Activated gamma-delta T cell (primary cell): ENCODE measurements around the gene ACTMAP.
"Not testable (repeated sequence)": the region's sequence is repeated elsewhere in the genome, so short reads cannot be mapped to it uniquely, and the experiment has no call there.

ENCODE experiments used
- DNase-seq: peaks from one replicate; lab custom pipeline; 2025; lab: John Stamatoyannopoulos, UW
- total RNA-seq, 2 donors: gene quantifications; one replicate each; lab custom pipeline; 2026; lab: John Stamatoyannopoulos, UW

Gene ACTMAP, protein sequence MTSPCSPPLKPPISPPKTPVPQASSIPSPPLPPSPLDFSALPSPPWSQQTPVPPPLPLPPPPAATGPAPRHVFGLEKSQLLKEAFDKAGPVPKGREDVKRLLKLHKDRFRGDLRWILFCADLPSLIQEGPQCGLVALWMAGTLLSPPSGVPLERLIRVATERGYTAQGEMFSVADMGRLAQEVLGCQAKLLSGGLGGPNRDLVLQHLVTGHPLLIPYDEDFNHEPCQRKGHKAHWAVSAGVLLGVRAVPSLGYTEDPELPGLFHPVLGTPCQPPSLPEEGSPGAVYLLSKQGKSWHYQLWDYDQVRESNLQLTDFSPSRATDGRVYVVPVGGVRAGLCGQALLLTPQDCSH
- total RNA-seq, result 0.96 to 1.5 reads per million in 2 donors

DNA sequence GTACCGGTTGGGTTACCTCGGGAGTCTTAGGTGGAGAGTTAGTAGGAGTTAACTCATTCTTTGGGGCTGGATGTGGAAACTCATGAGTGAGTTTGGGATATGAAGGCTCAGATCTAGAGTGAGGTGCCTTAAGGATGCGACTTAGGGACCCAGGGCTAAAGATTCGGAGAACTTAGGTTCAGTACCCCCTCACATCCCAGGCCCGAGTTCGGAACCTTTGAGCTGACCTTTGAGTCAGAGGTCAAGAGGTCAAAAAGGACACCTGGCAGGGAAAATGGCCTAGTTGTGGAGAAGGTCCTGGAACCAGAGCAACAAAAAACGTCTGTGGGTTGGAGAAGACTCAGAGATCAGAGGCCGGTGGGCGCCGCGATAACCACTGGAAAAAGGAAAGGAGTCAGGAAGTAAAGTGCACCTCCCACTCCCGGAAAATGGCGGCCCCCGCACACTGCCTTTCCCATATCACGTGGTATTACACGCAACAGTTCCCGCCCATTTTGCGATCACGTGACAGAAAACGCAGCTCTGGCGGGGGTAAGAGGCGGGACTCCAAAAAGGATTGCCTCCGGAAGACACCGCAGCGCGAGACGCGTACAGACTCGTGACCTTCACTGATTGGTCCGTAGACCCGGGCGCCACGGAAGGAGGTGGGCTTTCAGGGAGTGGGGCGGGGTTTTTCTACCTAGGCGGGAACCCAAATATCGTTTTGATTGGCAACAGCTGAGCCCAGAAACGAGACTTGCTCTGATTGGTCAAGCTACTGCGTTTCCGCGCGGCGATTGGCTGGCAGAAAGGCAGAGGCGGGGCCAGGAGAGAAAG is at the start of gene ACTMAP:
ACTMAP (minus strand) TSS at position 420 of the 816 bp plus-strand sequence. CDS start 674 bp downstream, outside the sequence.
- DNase-seq, result peak; percentile 82

DNA sequence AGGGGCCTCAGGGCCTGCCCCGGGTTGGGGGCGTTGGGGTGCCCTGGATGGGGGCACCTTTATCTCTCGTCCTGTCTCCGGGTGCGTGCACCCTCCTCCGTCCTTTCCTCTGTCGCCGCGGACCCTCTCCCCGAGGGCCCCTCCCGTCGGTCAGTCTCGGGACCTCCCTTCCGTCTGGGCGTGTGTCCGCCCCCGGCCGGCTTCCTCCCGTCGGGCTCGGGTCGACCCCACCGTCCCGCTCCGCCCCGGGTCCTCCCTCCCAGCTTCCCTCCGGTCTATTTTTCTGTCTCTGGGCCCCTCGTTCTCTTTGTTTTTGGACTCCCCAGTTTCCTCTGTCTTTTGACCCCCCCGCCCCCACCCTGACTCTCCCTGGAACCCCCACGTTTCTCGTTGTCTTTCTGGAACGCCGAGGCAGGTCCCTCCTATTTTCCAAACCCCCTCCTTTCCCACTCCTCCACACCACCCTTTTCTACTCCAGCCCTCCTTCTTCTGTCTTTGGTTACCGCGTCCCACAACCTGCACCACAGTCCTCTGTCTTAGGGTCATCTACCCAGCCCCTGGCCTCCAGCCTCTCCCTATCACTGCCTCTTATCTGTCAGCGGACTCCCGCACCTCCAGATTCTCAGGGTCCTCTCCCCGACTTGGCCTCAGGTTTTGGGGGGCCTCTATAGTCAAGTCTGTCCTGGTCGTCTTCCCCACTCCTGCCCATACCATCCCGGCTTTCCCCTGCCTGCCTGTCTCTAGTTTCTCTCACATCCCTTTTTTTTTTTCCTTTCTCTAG is 49.5 kb upstream of the ACTMAP start:
- peak; percentile 33 for DNase-seq

DNA sequence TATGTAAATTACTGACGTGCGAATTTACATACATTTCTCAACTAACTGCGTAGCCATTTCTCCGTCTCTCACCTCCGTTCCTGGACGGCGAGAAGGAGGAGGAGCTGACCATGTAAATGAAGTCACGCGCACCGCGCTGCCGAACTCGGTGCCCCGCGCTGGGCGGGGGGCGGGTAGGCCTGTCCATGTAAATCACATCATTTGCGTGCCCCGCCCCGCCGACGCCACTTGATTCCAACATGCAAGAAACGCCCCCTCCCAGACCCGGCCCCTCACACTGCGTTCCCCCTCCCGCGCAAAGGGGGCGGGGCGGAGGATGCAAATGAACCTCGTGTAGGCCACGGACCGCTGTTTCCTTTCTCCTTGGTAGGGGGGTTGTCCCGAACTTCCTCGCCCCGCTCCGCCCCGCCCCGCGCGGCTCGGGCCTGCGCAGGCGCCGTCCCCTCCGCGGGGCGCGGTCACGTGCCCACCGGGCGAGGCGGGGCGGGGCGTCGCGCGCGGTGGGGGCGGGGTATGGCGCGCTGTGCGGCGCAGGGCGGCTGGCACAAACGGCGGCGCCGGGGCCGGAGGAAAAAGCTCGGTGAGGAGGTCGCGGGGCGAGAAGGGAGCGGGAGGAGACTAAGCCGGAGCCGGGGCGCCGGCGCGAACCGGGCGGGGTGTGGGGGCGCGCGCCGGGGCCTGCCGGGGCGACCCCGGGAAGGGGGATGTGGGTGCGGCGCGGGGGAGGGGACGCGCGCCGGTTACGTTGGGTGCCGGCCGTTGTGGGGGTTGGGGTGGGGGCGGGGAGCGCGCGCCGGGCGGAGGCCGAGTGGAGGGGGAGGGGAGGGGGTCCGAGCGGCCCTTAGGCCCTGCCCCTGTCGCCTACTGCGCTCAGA is 48.6 kb upstream of the ACTMAP start, which contains the start of gene EGLN2:
EGLN2 (plus strand) TSS at position 509 of the 875 bp plus-strand sequence. CDS start 1,382 bp downstream, outside the sequence.
- peak; percentile 100 for DNase-seq

DNA sequence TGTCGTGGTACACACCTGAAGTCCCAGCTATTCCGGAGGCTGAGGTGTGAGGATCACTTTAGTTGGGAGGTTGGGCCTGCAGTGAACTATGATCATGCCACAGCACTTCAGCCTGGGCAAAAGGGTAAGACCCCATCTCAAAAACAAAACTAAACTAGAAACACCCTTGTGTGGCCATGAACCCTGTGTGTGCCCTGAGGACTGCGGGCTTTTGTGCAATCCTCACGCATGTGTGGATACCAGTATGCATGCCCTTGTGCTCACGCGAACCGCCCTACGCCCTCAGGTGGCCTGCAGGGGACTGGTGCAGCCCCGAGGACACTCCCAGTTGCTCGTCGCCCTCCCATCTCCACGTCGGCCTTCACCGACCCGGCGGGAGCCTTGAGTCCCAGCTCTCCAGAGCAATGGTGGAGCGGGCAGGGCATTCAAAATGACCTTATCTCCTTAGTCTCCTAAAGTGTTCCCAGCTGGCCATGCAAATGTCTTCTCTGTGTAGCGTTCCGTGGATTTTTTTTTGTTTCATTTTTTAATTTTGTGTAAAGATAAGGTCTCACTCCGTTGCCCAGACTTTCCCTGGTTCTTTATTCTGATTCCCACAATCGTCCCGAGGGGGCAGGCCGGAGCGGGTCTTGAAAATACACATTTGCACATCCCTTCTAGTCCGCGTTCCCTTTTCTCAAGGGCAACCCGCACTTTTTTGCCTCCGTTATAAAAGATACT is 47.8 kb upstream of the ACTMAP start:
- DNase-seq, result peak; percentile 42

DNA sequence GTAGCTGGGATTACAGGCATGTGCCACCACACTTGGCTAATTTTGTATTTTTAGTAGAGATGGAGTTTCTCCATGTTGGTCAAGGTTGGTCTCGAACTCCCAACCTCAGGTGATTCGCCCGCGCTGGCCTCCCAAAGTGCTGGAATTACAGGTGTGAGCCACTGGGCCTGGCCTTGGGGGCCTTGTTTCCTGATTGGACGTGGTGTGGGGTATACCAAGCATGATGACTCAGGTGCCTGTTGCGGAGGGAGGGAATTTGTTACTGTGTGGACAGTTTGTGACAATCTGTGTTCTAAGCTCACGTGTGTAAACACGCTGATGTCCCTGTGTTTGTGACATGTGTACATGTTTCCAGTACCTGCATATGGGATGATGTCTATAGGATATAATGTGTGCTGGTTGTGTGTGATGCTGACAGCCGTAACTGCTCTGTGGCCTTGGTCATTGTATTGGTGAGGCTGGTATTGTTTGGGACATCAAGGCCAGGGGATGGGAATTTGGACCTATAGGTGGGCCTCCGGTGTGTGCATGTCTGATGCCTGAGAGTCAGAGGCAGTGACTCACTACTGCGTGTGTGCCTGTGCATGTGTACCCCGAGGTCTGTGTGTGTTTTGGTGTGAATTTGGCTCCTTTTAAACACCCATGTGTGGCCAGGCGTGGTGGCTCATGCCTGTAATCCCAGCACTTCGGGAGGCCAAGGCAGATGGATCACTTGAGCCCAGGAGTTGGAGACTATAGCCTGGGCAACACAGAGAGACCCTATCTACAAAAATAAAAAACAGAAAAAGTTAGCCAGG is 47.1 kb upstream of the ACTMAP start:
- no peak for DNase-seq

DNA sequence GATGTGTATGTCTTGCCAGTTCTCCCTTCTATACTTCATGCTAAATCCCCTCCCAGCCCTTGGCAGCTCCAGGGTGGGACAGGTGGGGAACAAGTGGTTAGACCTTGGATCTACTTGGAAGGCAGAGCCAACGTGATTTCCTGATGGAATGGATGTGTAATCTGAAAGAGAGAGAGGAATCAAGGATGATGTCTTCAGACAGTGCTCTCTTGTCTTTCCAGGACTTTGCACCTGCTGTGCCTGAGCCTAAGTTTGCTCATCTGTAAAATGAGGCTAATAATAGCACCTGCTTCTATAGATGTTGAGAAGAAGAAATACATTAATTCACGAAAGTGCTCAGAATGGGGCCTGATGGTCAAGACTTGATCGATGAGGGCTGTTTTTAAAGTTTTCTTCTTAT is 41.7 kb upstream of the ACTMAP start:
- DNase-seq, result no peak

DNA sequence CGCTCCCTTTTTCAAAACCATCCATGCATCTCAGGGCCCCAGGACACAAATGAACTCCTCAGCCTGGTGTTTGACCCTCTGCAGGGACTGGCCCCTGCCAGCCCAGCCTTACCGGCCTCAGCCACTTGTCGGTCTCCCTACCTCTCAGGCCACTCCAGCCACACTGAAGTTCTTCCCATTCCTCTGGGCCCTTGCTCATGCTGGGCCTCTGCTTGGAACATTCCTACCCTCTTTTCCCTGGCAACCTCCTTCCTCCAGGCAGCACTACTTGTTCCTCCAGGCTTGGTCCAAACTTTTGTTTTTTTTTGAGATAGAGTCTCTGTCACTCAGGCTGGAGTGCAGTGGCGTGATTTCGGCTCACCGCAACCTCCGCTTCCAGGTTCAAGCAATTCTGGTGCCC is 41.1 kb upstream of the ACTMAP start:
- no peak for DNase-seq

DNA sequence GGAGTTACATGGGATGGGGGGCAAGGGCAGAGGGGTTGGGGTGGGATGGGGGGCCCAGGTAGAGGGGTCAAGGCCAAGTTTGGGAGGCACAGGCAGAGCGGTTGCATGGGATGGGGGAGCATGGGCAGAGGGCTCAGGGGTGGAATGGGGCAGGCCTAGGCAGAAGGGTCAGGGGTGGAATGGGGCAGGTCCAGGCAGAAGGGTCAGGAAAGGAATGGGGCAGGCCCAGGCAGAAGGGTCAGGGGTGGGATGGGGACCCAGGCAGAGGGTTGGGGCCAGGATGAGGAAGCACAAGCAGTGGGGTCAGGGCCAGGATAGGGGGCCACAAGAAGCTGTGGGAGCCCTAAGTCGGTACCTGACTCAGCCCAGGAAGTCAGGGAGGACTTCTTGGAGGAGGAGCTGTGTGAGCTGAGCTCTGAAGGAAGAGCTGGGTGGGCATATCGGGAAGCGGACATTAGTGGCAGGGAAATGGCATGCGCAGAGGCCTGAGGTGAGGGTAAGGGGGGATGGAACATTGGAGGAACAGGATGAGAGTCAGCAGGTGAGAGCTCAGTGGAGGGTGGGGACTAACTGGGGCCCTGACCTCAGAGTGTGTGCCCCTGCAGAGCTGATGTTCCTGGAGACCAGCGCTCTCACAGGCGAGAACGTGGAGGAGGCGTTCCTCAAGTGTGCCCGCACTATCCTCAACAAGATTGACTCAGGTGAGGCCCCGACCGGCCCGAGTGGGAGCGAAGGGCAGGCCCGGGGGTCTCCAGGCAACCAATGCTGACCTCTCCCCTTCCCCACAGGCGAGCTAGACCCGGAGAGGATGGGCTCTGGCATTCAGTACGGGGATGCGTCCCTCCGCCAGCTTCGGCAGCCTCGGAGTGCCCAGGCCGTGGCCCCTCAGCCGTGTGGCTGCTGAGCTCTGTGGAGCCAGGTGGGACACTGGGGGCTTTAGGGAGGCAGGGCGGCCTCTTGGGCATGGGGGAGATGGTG is 36.1 kb upstream of the ACTMAP start:
- DNase-seq, result no peak

DNA sequence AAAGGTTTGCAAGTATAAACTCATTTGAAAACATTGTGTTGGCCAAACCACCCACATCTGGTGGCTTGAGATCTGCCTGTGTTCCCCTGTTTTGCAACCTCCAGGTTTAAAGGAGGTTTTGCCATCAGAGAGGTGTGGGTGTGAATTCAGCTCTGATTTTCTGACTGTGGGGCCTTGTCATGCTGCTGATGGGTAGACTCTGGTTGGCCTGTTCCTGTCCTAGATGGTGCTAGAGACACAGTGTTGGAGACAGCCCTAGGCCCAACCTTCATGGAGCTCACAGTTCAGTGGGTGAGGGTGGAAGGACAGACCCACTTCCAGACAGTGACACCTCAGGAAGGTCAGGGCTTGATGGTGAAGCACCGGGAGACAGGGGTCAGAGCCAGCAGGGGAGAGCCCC is 35.2 kb upstream of the ACTMAP start:
- no peak for DNase-seq

DNA sequence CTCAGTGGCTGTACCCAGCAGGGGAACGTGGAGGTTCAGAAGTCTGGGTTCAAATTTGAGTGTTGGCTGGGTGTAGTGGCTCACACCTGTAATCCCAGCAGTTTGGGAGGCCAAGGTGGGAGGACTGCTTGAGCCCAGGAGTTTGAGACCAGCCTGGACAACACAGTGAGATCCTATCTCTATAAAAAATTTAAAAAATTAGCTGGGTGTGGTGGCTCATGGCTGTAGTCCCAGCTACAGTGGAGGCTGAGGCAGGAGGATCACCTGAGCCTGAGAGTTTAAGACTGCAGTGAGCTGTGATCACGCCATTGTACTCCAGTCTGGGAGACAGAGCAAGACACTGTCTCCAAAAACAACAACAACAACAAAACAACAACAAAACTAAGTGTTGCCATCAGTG is 33.9 kb upstream of the ACTMAP start:
- not testable (repeated sequence) for DNase-seq

DNA sequence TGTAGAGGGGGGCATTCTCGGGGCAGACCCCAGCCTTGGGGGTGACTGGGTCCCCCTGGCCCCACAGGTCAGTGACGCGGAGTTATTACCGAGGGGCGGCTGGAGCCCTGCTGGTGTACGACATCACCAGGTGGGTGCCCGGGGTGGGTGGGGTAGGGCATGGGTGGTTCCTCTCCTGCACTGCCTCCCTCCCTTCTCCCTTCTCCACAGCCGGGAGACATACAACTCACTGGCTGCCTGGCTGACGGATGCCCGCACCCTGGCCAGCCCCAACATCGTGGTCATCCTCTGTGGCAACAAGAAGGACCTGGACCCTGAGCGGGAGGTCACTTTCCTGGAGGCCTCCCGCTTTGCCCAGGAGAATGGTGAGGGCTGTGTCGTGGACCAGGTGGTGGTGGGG is 33.4 kb upstream of the ACTMAP start:
- DNase-seq, result no peak

DNA sequence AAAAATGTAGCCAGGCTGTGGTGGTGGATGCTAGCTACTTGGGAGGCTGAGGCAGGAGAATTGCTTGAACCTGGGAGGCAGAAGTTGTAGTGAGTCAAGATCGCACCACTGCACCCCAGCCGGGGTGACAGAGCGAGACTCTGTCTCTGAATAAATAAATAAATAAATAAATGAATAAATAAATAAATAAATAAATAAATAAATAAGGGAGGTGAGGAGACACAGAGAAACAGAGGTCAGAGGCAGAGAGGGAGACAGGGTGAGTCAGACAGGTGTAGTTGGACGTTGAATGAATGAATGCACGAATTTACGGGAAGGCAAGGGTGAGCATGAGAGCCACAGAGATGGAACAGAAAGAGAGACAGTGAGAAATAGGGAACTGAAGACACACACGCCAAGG is 30.9 kb upstream of the ACTMAP start:
- no peak for DNase-seq

DNA sequence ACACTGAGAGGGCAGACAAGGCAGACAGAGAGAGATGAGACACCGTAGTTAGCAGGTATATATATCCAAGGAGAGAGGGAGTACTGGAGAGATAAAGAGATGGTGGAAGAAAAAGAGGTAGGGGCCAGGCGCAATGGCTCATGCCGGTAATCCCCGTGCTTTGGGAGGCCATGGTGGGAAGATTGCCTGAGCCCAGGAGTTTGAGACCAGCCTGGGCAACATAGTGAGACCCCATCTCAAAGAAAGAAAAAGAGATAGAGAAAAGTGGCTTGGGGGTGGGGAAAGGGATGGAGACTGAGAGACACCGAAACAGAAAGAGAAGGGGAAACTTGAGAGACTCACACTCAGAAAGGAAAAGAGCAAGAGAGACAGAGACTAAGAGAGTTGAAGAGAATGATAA is 30.3 kb upstream of the ACTMAP start:
- DNase-seq, result no peak

DNA sequence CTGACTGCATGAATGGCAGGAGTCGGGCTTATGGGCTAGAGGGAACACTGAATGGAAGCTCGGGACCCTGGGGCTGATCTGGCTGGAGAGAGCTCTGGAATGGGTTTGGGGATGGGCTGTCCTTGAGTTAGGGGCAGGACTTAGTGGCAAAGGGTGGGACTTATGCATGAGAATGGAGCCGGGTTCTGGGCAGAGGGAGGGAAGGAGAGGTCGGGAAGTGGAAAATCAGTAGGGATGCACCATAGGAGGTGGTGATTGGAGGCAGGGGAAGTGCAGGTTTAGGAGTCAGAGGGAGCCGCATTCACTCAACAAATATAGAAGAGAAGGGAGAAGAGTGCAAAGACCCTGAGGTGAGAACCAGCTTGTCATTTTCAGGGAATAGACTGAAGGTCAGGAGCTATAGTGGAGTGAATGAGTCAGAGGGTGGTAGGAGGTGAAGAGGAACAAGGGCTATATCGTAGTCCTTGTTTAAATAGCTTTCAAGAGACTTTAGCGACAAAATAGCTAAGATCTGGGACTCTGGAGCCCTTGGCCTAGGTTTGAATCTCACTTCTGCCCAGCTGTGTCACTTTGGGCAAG is 28.5 kb upstream of the ACTMAP start:
- DNase-seq, result no peak

DNA sequence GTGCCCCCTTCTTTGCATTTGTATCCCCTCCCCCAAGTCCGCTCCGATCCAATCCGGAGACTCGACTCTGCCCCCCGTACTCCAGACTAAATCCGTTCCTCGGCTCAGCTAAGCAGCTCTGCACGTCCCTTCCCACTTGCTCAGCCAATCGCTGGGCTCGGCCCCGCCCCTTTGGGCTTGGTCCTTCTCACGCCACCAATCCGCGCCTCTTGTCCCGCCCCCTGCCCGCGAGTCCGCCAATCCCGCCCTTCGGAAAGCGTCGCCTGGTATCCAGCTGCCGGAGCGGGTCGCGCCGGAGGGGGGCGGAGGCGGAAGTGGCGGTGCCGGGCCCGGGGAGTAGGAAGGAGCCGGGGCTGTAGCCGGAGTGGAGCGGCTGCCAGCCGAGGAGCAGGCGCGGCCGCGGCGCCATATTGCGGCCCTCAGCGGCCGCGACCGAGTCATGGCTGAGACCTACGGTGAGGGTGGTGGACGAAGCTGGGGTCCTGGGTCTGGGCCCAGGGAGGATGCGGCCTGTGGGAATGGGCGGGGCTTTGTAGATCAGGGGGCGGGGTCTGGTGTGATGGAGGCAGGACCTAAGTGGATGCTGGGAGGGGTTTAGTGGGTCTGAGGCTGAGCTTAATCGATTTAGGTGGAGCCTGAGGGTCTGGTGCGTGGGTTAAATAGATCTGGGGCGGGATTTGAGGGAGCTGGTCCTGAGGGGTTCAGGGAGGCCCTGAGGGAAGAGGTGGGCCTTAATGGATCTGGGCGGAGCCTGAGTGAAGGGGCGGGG is 27.8 kb upstream of the ACTMAP start, which contains the start of gene RAB4B:
RAB4B (plus strand) TSS at position 311 of the 769 bp plus-strand sequence; CDS start at position 440, 129 bp downstream.
- peak; percentile 100 for DNase-seq

DNA sequence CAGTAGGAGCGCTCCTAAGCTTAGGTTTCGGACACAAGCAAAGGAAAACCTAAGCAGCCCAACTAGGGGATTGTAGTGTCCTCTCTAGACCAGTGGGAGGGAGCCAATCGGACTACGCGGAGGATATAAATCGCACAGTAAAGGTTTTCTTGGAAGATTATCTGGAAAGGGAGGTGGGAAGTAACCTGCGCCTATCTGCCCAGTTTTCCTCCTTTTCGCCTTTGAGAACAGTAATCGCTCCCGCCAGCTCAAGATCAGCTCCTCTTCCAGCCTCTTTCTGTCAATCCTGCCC is 27.3 kb upstream of the ACTMAP start:
- no peak for DNase-seq

DNA sequence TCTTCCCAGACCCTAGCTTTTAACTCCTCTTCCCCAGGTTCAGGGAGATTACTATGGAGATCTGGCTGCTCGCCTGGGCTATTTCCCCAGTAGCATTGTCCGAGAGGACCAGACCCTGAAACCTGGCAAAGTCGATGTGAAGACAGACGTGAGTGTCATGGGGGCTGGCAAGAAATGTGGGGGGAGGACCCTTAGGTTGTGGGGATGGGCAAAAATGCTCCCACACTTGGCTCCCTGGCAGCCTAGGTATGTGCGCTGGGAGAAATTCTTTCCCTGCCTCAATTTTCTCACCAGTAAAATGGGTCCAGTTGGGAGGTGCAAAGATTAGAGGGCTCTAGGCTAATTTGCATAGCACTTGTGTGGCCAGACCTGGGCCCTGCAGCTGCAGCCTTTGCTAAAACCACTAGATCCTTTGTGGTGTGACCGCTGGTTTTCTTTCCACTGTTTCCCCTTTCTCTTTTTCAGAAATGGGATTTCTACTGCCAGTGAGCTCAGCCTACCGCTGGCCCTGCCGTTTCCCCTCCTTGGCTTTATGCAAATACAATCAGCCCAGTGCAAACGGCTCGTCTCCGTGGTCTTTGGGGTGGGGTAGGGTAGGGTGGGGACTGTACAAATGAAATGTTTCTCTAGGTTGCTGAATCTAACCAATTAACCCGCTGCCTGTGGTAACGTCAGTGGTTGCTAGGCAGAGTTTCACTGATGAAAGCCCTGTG is 26.8 kb upstream of the ACTMAP start:
- no peak for DNase-seq
